HepG2 (cell line): ENCODE results near the gene HAP1. TPM values are rescaled to one million over a fixed set of nuclear protein-coding genes. Genes with fewer than 3 reads are reported as not detected.
A peak's percentile ranks its signal among the peaks of the same experiment; 100 is the strongest.

Source experiments
- ATF1 ChIP-seq: IDR thresholded peaks from 2 replicates; pipeline ENCODE4 v1.6.1; 2016; ENCODE audit warnings: mild to moderate bottlenecking, control low read depth
- CC2D1A ChIP-seq: sonication (generic); formaldehyde crosslinking; IDR thresholded peaks from 2 replicates; pipeline ENCODE4 v1.8.1; 2023; ENCODE audit warnings: mild to moderate bottlenecking, missing genetic modification reagents
- CCDC6 ChIP-seq: sonication (generic); formaldehyde crosslinking; IDR thresholded peaks from 2 replicates; pipeline ENCODE4 v1.8.1; 2022; ENCODE audit warnings: mild to moderate bottlenecking, missing genetic modification reagents, moderate library complexity
- HCFC1 ChIP-seq: fragments of 150-350 bp; IDR thresholded peaks from 2 replicates; pipeline ENCODE4 v1.6.1; 2014; ENCODE audit warnings: low read depth, low read length
- MLXIP ChIP-seq: sonication (generic); formaldehyde crosslinking; IDR thresholded peaks from 2 replicates; pipeline ENCODE4 v1.9.0; 2021; ENCODE audit warnings: missing genetic modification reagents, borderline replicate concordance
- NONO ChIP-seq, 2 experiments: fragments of 450-650 bp in 1 of 2; sonication (generic) in 1 of 2; formaldehyde crosslinking in 1 of 2; IDR thresholded peaks in 1 of 2; conservative IDR thresholded peaks in 1 of 2; 2 replicates each; pipeline versions ENCODE4 v1.6.1 to v1.8.0; 2017 to 2022; ENCODE audit warnings: mild to moderate bottlenecking in 1 of 2, missing genetic modification reagents in 1 of 2, moderate library complexity in 1 of 2
- PHF21A ChIP-seq: sonication (generic); formaldehyde crosslinking; IDR thresholded peaks from 2 replicates; pipeline ENCODE4 v1.5.0; 2020; ENCODE audit warnings: mild to moderate bottlenecking, missing genetic modification reagents
- RAD21 ChIP-seq: fragments of 450-650 bp; formaldehyde crosslinking; IDR thresholded peaks from 2 replicates; pipeline ENCODE4 v1.5.0; 2020; ENCODE audit warnings: mild to moderate bottlenecking
- ZC3H4 ChIP-seq: sonication (generic); formaldehyde crosslinking; IDR thresholded peaks from 2 replicates; pipeline ENCODE4 v1.4.0; 2020; ENCODE audit warnings: missing genetic modification reagents, borderline replicate concordance
- ZFY ChIP-seq: sonication (generic); formaldehyde crosslinking; IDR thresholded peaks from 2 replicates; pipeline ENCODE4 v1.4.0; 2020; ENCODE audit warnings: missing genetic modification reagents
- ZNF205 ChIP-seq: IDR thresholded peaks from 2 replicates; pipeline ENCODE4 v1.6.1; 2018; ENCODE audit warnings: missing biosample characterization, missing genetic modification reagents
- ZNF225 ChIP-seq: sonication (generic); formaldehyde crosslinking; IDR thresholded peaks from 2 replicates; pipeline ENCODE4 v1.4.0; 2020; ENCODE audit warnings: mild to moderate bottlenecking, missing genetic modification reagents
- polyA plus RNA-seq, 8 experiments: library from polyadenylated mRNA; depleted of rRNA in 3 of 8; stranded (reverse) in 7 of 8; unstranded in 1 of 8; fragments of >200 nt; fragmentation: Illumina TruSeq in 4 of 8; extraction: Trizol in 4 of 8; gene quantifications; 2 replicates each; pipeline versions ENCODE4 v1.2.1 to v1.2.3, GENCODE V29; 2011 to 2016; ENCODE audit warnings: low read depth in 4 of 8, missing spikeins in 1 of 8, mixed read lengths in 1 of 8; ENCODE audit not compliant: insufficient read depth in 1 of 8
- total RNA-seq, 5 experiments: library from RNA; depleted of rRNA; stranded (reverse); fragments of >200 nt; fragmentation: Illumina TruSeq; extraction: Trizol; gene quantifications; 2 replicates each; pipeline ENCODE4 v1.2.3, GENCODE V29; 2016; ENCODE audit warnings: low read depth in 1 of 5
- TF ChIP-seq, protein P1 (sequence below), 2 experiments: sonication (generic) in 1 of 2; formaldehyde crosslinking in 1 of 2; IDR thresholded peaks; 2 replicates each; pipeline versions ENCODE4 v1.4.0 to v1.6.1; 2018 to 2020; ENCODE audit warnings: missing genetic modification reagents in 2 of 2, borderline replicate concordance in 1 of 2, low read depth in 1 of 2, mild to moderate bottlenecking in 1 of 2, missing biosample characterization in 1 of 2
- TF ChIP-seq, protein P2 (sequence below): sonication (generic); formaldehyde crosslinking; IDR thresholded peaks from 2 replicates; pipeline ENCODE4 v1.9.0; 2021; ENCODE audit warnings: missing genetic modification reagents, borderline replicate concordance
- TF ChIP-seq, protein P3 (sequence below): sonication (generic); formaldehyde crosslinking; IDR thresholded peaks from 2 replicates; pipeline ENCODE4 v1.4.0; 2020; ENCODE audit warnings: missing genetic modification reagents, low read depth, mild to moderate bottlenecking, borderline replicate concordance
- TF ChIP-seq, protein P4 (sequence below): sonication (generic); formaldehyde crosslinking; conservative IDR thresholded peaks from 2 replicates; pipeline ENCODE4 v1.4.0; 2020; ENCODE audit warnings: missing genetic modification reagents

The HAP1 gene
- total and polyA plus RNA-seq, 2 of the 13 experiments (the other 11 are each of a cell fraction or from before 2014, with no cell fraction given) = 0.07 TPM

DNA sequence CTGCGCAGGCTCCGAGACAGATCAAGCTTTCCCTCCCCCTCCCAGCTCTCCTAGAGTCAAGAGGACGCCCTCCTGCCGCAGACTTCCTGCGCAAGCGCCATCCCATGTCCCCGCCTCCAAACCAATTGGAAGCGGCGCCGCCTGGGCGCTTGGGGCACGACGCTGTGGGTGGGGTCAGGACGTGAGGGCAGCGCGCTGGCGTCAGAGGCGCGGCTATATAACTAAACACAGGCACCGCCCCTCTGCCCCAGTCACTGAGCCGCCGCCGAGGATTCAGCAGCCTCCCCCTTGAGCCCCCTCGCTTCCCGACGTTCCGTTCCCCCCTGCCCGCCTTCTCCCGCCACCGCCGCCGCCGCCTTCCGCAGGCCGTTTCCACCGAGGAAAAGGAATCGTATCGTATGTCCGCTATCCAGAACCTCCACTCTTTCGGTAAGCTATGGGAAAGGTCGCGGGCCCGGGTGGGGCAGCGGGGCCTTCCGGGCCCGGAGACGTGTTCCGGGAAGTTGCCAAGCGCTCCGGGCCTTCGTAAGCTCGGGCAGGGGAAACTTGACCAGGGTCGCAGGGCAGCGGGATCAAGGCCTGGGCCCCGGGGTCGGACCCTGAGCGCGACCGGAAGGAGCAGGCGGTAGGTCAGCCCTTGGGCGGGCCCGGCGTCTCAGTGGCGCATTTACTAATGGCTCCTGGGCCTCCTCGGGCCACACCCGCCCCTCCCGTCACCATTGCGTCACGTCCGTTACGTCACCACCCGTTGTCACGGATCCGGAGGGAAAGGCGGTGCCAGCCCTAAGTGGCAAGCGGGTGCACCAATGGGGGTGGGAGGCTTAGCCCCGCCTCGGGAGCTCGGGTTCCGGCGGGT lies 45.6 kb downstream of the HAP1 start, which contains the start of gene EIF1 (continued):
- peak; percentile 46; the same call in 1 of the 2 replicates for TF ChIP-seq HCFC1
- TF ChIP-seq, protein P1, sequence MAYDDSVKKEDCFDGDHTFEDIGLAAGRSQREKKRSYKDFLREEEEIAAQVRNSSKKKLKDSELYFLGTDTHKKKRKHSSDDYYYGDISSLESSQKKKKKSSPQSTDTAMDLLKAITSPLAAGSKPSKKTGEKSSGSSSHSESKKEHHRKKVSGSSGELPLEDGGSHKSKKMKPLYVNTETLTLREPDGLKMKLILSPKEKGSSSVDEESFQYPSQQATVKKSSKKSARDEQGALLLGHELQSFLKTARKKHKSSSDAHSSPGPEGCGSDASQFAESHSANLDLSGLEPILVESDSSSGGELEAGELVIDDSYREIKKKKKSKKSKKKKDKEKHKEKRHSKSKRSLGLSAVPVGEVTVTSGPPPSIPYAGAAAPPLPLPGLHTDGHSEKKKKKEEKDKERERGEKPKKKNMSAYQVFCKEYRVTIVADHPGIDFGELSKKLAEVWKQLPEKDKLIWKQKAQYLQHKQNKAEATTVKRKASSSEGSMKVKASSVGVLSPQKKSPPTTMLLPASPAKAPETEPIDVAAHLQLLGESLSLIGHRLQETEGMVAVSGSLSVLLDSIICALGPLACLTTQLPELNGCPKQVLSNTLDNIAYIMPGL (CRISPR knock-in tag; IDR thresholded peaks at IDR 0.05; ENCODE audit: borderline replicate concordance in 1 of 2, low read depth in 1 of 2) = peak; percentile 60 to 96
- TF ChIP-seq ZC3H4 (CRISPR knock-in tag) = peak; percentile 98
- TF ChIP-seq ZNF225 (CRISPR knock-in tag) = peak; percentile 84
- TF ChIP-seq PHF21A (CRISPR knock-in tag) = peak; percentile 87
- TF ChIP-seq NONO (IDR thresholded peaks at IDR 0.05) = no peak
- TF ChIP-seq NONO (CRISPR knock-in tag; conservative IDR thresholded peaks at IDR 0.05) = peak; percentile 99
- peak; percentile 69; the same call in 1 of the 2 replicates for TF ChIP-seq CCDC6 (CRISPR knock-in tag)
- TF ChIP-seq, protein P2, sequence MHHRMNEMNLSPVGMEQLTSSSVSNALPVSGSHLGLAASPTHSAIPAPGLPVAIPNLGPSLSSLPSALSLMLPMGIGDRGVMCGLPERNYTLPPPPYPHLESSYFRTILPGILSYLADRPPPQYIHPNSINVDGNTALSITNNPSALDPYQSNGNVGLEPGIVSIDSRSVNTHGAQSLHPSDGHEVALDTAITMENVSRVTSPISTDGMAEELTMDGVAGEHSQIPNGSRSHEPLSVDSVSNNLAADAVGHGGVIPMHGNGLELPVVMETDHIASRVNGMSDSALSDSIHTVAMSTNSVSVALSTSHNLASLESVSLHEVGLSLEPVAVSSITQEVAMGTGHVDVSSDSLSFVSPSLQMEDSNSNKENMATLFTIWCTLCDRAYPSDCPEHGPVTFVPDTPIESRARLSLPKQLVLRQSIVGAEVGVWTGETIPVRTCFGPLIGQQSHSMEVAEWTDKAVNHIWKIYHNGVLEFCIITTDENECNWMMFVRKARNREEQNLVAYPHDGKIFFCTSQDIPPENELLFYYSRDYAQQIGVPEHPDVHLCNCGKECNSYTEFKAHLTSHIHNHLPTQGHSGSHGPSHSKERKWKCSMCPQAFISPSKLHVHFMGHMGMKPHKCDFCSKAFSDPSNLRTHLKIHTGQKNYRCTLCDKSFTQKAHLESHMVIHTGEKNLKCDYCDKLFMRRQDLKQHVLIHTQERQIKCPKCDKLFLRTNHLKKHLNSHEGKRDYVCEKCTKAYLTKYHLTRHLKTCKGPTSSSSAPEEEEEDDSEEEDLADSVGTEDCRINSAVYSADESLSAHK (CRISPR knock-in tag) = 0 out of 2 replicates have a peak, but pooled peaks have one; percentile 30
- TF ChIP-seq ZFY (CRISPR knock-in tag) = peak; percentile 99
- TF ChIP-seq RAD21 (CRISPR knock-in tag) = peak; percentile 39; the same call in 1 of the 2 replicates
- no peak for TF ChIP-seq MLXIP (CRISPR knock-in tag)
- TF ChIP-seq CC2D1A (CRISPR knock-in tag) = 0 out of 2 replicates have a peak, but pooled peaks have one; percentile 83
- TF ChIP-seq, protein P3, sequence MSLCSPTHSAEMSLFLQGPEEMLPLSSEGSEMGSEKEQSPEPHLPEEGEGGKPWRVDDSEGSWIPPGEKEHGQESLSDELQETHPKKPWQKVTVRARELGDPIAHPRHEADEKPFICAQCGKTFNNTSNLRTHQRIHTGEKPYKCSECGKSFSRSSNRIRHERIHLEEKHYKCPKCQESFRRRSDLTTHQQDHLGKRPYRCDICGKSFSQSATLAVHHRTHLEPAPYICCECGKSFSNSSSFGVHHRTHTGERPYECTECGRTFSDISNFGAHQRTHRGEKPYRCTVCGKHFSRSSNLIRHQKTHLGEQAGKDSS (CRISPR knock-in tag) = peak; percentile 90
- TF ChIP-seq, protein P4, sequence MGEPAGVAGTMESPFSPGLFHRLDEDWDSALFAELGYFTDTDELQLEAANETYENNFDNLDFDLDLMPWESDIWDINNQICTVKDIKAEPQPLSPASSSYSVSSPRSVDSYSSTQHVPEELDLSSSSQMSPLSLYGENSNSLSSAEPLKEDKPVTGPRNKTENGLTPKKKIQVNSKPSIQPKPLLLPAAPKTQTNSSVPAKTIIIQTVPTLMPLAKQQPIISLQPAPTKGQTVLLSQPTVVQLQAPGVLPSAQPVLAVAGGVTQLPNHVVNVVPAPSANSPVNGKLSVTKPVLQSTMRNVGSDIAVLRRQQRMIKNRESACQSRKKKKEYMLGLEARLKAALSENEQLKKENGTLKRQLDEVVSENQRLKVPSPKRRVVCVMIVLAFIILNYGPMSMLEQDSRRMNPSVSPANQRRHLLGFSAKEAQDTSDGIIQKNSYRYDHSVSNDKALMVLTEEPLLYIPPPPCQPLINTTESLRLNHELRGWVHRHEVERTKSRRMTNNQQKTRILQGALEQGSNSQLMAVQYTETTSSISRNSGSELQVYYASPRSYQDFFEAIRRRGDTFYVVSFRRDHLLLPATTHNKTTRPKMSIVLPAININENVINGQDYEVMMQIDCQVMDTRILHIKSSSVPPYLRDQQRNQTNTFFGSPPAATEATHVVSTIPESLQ (CRISPR knock-in tag) = 0 out of 2 replicates have a peak, but pooled peaks have one; percentile 82
- no peak for TF ChIP-seq ZNF205 (CRISPR knock-in tag)
- peak; percentile 97 for TF ChIP-seq ATF1 (CRISPR knock-in tag)
